NCI-H146 treated with DMSO at 0.1 percent for 48 hours (cell line): ENCODE data around the gene RND1.
"Not testable (repeated sequence)": the region's sequence is repeated elsewhere in the genome, so short reads cannot be mapped to it uniquely, and the experiment has no call there.

ENCODE experiments used
- DNase-seq: peaks from one replicate; lab custom pipeline; 2025; ENCODE audit not compliant: unreplicated experiment; lab: John Stamatoyannopoulos, UW

Gene RND1

GRCh38 chr12:48869191-48869590 lies 3.5 kb upstream of the RND1 start:
- no peak for DNase-seq

DNA sequence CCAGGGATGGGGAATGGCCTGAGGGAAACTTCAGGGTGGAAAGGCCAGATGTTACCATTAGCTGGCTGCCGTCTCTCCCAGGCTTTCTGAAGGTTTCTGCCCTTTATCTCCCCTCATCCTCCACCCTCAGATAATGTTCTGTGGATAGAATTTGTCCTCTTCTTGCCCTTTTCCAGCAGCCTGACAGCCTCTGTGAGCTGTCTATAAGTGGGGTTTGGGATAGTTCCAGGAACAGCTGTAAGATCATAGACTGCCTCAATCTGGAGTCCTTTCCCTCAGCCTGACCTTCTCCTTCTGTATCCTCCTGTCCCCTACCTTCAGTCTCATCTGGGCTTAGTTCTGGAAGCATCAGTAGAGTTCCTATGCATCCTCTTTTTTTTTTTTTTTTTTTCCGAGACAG lies 2.8 kb upstream of the RND1 start:
- no peak for DNase-seq

DNA sequence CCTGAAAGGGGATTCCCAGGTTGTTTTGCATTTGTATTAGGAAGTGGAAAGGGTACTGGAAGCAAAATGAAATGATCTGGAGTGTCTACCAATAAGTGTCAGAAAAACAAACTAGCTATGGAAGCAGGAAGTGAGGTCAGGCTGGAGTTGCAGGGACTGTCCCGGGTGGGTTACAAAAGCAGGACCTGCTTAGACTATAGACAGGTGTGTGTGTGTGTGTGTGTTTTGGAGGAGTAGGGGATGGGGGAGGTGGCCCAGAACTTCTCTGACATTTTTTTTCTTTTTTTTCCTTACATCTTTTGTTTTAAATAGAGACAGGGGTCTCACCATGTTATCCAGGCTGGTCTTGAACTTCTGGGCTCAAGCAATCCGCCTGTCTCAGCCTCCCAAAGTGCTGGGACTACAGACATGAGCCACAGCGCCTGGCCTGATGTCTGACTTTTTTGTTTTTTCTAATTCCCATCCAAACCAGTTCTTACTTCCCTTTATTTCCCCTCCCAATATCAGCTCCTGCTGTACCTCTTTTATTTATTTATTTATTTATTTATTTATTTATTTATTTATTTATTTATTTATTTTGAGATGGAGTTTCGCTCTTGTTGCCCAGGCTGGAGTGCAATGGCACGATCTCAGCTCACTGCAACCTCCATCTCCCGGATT lies 512 bp upstream of the RND1 start:
- DNase-seq: no peak

- no peak for DNase-seq
Observed at GRCh38 chr12:48863291-48863690, 2.4 kb downstream of the RND1 start.

- no peak for DNase-seq
Observed at GRCh38 chr12:48862760-48863159, 2.9 kb downstream of the RND1 start.

DNA sequence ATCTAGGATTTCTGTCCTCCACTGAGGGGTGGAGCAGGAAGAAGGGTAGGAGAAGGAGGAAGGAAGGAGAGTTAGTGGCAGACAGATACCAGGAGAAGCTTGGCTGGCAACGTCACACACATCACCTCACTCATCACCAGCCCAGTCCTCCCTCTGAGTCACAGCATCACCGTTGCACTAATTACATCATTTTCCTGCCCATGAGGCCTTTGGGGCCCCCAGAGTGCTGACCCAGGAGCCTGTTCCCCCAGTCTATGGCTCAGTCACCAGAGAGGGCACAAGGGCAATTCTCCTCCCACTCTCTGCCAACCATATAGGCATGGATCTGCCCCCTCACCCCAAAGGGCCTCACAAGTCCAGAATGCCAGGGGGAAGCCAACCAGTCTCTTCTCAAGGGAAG lies 4.6 kb downstream of the RND1 start:
- no peak for DNase-seq

GRCh38 chr12:48860236-48860635 lies 5.4 kb downstream of the RND1 start:
- not testable (repeated sequence) for DNase-seq

GRCh38 chr12:48859607-48860006 lies 6.1 kb downstream of the RND1 start:
- no peak for DNase-seq

- DNase-seq: no peak
Observed at GRCh38 chr12:48858043-48858442, 7.6 kb downstream of the RND1 start.

DNA sequence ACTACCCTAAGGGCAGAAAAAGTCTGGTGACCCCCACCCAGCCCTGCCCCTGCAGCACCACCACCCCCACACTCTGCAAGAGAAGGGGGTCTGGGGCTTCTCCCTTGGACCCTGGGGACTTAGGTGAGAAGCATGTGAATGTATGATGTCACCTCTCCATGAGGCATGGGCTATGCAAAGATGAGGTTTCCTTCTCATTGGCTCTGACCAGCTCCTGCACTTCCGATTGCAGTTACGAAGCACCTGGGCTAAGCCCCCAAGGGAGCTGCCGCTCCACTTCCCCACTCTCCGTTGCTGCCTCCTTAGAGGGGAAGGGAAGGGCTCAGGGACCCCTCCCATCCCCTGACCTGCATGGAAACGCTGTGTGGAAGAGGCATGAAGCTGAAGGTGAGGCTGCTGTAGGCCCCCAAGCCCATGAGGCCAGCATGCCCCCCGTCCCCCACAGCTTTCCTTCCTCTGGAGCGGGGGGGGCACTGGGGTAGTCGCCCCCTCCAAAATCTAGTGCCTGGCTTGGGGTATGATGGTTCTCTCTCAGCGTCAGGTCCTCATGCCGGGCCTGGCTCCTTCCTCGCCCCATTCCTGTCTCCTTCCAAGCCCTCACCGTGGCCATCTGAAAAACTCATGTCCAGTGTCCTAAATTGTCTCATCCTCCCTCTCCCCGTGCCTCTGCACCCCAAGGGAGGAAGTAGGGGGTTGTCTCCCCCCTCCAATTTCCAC lies 8.2 kb downstream of the RND1 start:
- DNase-seq: no peak

DNA sequence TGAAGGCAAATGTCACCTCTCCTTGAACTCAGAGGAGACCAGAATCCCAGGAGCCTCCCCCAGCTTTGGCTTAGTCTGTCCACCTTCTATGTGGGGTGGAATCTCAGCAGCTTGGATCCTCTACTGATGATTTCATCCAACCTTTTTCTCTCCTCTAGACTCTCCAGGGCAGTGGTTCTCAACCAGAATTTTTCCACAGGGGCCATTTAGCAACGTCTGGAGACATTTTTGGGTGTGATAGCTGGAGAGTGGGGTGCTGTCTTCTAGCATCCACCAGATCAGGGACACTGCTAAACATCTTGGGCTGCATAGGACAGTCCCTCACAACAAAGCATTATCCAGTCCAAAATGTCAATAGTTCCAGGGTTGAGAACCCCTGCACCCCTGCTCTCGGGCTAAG lies 9.3 kb downstream of the RND1 start:
- no peak for DNase-seq

DNA sequence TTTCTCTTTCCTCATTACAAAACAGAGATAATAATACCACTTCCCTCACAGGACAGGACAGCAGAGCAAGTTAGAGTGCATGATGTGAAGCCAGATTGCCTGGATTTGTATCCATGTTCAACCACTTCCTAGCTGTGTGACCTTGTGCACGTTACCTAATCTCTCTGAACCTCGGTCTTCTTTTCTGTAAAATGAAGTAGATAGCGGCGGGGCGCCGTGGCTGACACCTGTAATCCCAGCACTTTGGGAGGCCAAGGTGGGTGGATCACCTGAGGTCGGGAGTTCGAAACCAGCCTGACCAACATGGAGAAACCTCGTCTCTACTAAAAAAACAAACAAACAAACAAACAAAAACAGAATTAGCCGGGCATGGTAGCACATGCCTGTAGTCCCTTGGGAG lies 10.7 kb downstream of the RND1 start:
- not testable (repeated sequence) for DNase-seq

- DNase-seq: no peak
Observed at GRCh38 chr12:48854488-48854887, 11.2 kb downstream of the RND1 start.

- DNase-seq: peak; percentile 78
Observed at GRCh38 chr12:48852734-48853688, 12.7 kb downstream of the RND1 start.

DNA sequence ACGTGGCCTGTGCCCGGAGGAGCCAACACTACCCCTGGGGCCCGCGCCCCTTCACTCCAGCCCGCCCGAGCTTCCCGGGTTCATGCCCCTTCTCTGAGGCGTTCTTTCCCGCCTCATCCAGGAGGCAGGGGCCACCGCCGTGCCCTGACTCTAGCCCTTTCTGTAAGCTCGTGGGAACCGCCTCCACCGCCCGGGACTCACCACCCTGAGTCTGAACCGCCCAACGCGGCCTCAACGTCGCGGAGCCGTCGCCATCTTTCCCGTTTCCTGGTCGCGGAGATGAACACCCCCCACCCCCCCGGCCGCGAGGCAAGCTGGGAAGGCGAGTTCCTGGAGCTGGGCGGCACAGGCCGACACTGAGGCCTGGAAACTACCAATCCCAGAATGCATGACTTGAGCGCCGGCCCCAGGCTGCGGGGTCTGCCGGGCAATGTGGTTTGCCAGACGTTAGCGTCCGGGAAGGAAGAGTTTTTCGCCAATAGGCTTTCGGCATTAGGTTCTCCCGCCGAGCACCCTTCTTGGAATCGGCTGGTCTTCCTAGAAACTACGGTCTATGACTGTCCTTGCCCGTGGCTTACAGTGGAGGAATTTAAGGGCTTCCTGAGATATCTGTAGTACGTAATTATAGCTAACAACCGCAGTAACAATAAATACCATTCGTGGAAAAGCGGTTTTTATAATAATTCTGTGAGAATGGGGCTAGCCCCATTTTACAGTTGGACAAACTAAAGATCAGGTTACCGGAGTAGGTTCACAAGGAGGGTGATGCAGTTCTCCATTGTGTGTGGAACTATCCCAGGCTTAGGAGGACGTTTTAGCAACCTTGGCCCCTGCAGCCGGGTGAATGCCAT lies 13.6 kb downstream of the RND1 start, which contains the start of gene DDX23:
Gene DDX23 (minus strand): TSS at position 281 of the 851 bp plus-strand sequence. CDS start 6,381 bp downstream, outside the sequence.
- peak; percentile 97 for DNase-seq

GRCh38 chr12:48842021-48842420 lies 23.6 kb downstream of the RND1 start:
- not testable (repeated sequence) for DNase-seq

DNA sequence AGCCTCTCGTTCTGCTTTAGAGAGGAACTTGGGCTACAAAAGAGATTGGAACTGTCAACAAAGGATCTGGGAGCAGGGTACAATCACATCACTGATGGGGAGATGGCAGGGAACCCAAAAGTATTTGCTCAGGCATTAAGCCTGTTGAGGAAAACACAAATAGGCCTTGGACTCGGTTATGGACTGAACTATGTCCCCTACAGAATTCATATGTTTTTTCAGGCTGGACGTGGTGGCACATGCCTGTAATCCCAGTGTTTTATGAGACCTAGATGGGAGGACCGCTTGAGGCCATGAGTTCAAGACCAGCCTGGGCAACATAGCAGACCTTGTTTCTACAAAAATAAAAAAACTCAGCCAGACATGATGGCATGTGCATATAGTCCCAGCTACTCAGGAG lies 27.6 kb downstream of the RND1 start:
- DNase-seq: no peak

GRCh38 chr12:48832321-48833060 lies 33.2 kb downstream of the RND1 start:
- DNase-seq: no peak

GRCh38 chr12:48831257-48831656 lies 34.4 kb downstream of the RND1 start:
- no peak for DNase-seq
